ENCODE results near the gene TCEANC2.

DNA sequence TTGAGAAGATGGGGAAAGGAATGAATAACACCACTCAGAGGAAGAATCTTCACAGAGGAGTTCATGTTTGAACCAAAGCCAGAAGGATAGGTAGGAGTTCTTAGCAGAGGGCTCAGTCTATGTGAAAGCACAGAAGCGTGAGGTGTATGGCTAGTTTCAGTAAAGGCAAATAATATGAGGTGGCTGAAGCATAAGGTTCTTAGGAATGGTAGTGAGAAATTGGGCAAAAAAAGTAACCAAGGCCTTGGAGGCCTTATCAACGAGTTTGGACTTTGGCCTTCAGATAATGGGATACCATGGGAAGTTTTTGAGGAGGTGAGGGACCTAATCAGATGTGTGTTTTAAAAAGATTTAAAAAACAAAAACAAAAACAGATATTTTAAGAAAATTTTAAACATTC is 47.1 kb downstream of the TCEANC2 start:
- TF ChIP-seq, protein P1, sequence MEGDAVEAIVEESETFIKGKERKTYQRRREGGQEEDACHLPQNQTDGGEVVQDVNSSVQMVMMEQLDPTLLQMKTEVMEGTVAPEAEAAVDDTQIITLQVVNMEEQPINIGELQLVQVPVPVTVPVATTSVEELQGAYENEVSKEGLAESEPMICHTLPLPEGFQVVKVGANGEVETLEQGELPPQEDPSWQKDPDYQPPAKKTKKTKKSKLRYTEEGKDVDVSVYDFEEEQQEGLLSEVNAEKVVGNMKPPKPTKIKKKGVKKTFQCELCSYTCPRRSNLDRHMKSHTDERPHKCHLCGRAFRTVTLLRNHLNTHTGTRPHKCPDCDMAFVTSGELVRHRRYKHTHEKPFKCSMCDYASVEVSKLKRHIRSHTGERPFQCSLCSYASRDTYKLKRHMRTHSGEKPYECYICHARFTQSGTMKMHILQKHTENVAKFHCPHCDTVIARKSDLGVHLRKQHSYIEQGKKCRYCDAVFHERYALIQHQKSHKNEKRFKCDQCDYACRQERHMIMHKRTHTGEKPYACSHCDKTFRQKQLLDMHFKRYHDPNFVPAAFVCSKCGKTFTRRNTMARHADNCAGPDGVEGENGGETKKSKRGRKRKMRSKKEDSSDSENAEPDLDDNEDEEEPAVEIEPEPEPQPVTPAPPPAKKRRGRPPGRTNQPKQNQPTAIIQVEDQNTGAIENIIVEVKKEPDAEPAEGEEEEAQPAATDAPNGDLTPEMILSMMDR (IDR thresholded peaks at IDR 0.05; ENCODE audit: low read depth, low read length, poor library complexity, severe bottlenecking) = no peak
- no peak for TF ChIP-seq EZH2phosphoT487 (IDR thresholded peaks at IDR 0.05; ENCODE audit: borderline replicate concordance, low read length)

Measured in DOHH2 (cell line).